ENCODE data around the gene MACF1.

The MACF1 gene

DNA sequence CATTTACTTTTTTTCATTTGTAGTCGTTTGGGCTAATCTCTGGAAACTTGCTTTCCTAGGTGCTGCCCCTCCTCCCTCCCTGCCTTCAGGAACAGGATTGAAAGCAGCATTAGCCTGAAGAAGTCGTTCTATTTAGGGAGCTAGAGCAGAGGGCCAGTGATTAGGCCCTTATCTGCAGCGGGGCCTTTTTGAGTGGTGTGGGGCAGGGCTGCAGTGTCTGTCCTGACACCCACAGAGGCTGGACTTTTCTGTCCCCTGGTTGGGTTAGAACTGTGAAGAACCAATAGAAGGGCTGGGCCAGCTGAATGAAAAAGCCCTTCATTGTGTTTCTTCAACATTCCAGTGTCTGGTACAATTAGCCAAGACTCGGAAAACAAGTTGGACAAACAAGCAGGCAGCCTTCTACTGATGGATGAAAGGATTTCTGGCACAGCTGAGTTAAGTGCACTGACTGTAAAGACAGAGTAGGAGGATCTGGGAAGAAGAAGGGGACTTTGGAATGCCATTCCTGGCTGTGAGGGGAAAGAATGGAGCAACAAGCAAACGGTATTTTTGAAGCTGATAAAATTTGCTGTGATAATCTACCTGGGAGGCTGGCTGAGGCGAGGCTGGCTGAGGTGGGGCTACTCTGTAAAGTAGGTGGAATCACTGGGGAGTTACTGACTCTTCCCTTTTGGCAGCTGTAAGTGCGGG lies 9.7 kb downstream of the MACF1 start:
- DNase-seq: no peak

DNA sequence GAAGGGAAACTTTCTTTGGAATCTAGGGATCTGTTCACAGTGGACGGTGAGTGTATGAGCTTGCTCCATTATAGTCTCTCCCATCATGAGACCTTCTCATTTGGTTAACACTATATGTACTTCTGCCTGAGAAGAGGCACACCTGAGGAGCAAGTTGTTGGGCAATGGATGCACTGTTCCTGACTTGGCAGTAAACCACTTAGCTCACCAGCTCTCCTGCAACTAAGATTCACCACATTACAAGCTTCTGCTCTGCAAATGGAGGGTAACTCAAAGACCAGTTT lies 10.2 kb downstream of the MACF1 start:
- no peak for DNase-seq

DNA sequence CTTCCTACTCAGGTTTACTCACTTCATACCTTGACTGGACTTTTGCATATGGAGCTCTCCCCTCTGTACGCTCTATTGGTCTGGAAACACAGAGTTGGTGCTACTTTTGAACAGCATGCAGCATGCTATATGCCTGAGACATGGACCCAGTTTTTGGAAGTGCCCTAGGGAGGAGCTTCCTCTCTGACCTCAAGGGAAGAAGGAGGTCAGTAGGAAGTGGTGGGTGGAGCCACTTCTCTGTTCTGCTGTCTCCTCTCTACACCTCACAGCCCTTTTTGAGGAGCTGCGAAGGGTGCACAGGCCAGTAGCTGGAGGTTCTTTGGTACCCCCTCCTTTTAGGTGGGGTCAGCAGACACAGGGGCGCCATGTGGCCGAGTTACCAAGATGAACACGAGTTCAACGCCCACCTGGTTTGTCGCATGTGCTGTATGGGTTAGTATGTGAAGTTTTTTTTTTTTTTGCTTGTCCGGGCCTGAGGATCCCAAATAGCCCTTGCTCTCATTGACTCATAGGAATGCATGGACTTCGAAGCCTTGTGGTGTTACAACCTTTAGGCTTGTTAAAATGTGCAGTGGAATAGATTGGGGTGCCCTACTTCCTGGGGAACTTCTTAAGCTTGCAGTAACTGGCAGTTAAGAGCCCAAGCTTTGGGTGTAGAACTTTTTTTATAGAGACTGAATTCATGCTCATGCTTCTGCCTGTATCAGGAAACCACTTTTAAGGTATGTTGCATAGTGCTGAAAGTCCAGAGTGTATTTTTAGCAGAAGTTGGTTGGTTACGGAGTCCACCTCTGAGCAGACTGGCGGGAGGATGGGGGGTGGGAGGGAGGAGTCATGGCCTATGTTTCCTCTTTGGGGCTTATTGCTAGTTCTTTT lies 10.7 kb downstream of the MACF1 start:
- peak; percentile 64 to 75 for DNase-seq

DNA sequence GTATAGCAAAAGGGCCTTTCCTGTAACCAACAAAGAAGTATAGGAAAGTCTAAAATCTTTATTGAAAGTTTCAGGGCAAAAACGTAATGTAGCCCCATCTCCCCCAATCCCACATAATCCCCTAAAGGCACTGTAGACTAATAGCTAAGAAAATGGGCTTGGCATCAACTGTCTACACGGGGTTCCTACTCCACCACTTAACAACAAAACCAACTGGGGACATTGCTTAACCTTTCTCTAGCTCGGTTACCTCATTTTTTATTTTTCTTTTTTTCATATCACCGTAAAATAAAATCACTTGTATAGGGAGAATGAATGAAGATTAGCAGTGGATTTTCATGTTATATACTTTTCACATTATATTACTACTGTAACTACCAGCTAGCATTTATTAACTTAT lies 12.3 kb downstream of the MACF1 start:
- DNase-seq: peak in 1 of 2 donors; percentile 18

DNA sequence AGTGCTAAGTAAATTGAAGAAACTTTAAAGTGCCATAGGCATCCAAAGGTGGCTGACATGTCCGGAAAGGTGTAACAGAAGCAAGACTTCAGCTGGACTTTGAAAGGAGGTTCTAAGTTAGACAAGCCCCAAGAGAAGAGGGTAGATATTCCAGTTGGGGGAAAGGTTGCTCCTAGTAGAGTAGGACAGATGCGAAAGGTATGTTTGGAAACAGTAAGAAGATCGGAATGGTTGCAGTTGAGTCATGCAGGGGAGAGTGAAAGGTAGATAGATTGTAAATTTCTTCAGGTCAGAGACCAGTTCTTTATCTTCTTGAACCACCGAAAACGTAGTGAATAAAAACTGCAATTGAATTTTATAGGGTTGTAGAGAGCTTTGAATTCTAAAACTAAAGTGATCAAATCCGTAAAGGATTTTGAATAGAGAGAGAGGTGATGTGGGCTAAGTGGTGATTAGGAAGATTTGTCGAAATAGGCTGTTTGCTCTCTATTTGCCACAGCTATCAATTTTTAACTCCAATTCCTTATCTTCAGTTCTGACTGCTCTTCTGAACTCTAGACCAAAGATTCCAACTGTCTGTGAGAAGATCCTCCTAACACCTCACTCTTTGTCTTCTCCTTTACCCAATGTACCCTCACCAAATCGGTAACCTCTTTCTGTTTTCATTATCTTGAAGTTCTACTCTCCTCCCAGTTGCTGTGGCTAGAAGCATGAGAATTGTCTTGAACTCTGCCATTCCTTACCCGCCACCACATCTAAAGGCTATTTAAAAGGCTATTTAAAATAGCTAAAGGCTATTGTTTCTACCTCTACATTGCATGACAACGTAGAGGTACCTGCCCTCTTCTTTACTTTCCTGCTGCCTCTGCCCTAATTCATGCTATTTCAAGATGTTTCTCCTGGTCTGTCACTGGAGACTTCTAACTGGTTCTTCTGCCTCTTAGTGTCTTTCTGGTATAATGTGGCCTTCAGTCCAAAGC lies 16.7 kb downstream of the MACF1 start:
- no peak for DNase-seq

DNA sequence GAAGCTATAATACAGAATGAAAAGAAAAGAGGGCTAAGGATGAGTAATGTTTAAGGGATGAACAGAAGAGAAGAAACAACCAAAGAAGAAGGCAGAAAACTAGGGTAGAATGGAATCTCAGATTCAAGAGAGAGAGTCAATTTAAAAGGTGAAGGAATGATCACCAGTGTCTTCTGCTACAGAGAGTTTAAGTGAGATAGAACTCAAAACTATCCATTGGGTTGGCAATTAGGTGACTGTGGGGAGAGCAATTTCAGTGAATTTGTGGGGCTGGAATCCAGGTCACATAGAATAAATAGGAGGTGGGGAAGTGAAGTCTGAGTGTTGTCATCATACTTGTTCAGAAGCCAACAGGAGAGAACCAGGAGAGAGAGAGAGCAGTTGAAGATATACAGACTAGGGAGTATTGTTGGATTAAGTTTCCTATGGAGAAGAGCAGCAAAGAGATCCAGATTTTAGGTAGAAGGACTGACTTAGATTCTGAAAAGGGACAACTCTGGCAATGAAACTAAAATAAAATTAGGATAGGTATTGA lies 19.9 kb downstream of the MACF1 start:
- no peak for DNase-seq

DNA sequence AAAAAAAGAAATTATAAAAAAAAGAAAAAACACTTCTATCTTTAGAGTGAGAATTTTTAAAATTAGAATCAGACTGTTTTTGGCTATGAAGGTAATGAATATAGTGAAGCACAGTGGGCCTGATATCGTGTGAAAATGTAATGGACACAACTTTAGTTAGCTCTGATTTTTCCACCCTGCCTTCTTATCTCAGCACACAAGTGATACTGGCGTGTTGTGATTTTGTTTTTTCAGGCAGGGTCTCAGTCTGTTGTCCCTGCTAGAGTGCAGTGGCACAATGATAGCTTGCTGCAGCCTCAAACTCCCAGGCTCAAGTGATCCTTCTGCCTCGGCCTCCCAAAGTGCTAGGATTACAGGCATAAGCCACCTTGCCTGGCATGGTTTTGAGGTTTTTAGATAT lies 22.3 kb downstream of the MACF1 start:
- DNase-seq: no peak

DNA sequence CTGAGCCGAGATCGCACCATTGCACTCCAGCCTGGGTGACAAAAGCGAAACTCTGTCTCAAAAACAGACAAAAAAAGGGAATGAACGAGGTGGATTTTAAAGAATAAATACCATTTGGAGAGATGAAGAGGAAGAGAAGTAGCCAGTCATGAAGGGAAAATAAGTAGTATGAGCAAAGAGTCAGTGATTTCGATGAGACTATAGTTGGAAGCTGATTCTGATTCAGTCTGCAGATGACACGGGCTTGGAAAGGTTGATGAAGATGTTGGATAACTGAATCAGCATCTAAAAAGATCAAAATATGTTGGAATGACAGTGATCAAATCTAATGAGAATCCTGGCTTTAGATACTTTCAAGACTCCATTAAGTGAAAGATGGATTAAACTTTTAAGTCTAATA lies 23.8 kb downstream of the MACF1 start:
- DNase-seq: no peak

DNA sequence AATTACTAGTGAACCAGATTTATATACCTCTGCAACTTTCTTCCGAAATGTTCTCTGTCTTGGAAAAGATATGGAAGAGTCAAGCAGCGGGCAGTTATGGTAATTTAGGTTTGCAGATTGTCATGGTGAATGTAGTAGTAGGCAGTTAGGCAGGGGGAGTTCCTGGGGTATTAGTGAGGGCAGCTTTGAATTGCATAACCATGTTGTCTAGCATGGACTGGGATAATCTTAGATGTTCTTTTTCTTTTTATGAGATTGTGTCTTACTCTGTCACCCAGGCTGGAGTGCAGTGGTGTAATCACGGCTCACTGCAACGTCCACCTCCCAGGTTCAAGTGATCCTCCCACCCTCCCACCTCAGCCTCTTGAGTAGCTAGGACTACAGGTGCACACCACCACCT lies 25.0 kb downstream of the MACF1 start:
- no peak for DNase-seq

DNA sequence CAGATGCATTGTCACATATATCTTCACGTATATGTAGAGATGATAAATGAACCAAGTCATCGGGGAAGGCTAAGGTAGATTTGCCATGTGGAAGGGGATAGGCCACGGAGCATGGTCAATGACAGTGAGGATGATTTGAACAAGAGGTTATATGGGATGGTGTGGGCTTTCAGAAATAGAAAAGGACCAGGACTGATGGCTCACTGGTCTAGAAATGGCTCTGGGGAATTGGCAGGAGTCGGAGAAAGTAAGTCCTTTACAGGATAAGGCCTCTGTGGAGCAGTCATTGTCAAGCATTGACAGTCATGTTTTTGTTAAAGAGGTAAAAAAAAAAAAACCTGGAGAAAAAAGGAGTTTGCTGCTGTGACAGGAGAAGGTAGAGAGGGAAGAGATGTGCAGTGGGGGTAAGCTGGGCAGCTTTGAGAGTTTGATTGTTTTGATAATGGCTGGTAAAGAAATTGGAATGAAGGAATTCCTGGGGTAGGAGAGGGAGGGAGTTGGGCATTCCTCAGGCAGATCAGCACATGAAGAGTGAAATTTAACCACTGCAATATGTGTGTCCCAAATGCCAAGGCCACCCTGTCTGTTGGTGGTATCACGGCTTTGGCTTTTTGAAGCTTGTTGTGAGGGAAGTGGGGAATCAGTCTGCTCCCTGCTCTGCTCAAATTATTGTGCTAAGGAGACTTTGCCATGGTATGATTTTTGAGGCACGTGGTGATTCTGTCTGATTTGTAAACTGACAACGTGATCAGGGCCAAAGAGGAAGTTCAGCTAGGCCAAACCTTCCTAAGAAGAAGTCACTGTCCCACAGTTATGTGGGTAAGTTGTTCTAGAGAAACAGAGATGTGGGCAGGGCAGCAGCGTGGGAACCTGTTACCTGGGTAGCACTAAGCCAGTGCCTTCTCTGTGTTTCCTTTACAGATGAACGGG lies 26.0 kb downstream of the MACF1 start:
- peak; percentile 77 to 79 for DNase-seq

DNA sequence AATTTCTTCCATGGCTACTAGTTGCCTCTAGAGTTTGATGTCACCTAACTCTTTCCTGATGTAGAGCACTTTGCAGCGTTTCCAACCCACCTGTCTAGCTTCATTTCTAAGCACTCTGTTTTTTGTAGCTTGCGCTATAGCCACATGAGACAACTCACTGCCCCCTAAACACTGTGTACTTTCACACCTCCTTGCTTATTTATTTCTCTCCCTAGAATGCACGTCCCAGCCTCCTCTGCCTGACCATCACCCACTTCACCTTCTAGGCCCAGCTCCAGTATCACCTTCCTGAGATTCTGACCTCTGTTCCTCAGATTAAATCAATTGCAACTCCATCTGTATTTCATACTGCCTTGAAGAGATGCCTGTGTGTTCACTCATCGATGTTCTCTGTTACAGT lies 32.5 kb downstream of the MACF1 start:
- no peak for DNase-seq

DNA sequence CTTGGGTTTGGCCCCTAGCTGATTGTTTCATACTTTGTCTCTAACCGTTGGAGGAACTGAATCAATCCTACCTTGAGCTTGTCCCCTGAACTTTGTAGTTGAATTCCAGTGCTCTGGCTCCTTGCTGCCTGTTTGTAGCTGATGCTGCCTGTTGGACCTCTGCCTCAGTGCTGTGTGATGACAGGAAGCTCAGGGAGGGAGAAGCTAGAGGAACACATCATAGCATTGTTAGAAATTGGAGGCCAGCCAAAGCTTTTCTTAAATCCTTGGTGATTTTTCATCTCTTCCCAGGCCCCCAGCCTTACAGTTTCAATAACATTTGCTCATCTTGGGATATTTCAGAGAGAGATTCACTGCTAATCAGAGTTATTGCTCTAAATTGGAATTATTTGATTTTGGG lies 34.0 kb downstream of the MACF1 start:
- DNase-seq: no peak

DNA sequence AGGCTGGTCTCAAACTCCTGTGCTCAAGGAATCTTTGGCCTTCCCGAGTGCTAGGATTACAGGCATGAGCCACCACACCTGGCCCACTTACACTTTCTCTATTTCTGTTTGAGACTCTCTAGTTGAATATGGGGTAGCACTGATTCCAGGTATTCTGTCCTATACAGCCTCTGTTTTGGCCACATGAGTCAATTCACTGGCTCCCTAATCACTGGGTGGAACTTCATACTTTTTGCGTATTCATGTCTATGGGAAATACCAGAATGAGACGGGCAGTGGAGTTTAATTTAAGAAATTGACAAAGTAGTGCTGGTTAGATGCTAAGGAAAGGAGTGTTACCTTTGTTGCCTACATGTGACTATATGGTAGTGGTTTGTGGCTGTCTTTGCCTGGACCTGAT lies 35.5 kb downstream of the MACF1 start:
- DNase-seq: no peak

DNA sequence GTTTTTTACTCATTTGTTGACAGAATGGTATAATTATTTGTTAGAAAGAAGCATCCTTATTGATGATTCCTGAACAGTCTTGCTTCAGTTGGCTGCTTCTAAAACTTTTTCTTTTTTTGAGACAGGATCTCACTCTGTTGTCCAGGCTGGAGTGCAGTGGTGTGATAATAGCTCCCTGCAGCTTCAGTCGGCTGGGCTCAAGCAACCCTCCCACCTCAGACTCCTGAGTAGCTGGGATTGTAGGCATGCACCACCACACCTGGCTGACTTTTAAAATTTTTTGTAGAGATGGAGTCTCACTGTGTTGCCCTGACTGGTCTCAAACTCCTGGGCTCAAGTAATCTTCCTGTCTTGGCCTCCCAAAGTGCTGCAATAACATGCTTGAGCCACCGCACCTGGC lies 38.8 kb downstream of the MACF1 start:
- no peak for DNase-seq

DNA sequence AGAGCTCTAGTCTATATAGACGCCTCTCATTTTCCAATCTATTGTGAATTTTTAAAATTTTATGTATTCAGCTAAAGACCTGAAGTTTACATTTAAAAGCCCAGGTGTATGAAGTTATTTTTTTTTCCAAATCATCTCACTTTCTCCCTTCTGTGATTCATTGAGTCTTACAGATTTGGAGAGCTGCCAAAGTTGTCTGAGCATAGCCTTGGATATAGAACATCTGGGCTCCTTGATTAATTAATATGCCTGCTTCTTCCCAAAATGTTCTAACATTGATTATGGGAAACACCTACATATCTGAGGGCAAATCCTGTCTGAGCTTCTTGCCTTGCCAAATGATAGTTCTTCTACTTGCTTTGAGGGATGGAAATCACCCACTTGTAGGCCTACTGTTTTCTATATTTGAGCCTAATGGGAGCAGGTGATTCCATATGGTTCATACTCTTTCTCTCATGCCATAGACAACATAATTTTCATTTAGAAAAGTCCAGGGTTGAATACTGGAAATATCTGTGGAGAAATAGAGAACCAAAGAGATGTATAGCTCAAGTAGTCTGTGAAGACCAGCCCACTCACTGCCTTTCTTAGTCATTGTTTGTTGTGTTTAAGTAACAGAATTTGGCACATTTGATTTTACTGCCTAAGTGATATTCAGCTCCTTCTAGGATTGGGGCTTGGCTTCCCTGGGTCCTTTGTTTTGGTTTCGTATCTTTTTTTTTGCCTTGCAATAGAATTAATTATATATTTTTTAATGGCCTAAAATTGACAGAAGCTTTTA lies 46.2 kb downstream of the MACF1 start:
- no peak for DNase-seq

DNA sequence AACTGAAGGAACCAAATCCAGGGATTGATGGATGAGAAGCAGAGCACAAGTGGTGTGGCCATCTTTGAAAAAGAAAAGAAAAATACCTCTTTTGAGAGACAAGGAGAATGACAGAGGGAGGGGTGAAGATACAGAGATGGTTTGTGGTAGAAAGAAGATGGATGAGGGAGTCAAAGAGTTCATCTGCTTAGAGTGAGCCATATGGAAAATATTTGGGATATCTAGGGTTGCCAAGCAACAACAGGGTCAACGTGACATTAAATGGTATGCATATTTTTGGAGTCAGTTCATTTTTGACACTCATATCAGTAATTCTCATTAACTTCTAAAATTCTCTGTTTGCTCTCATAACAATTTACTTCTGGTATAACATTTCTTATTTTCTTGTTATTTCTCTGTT lies 50.7 kb downstream of the MACF1 start:
- DNase-seq: no peak

DNA sequence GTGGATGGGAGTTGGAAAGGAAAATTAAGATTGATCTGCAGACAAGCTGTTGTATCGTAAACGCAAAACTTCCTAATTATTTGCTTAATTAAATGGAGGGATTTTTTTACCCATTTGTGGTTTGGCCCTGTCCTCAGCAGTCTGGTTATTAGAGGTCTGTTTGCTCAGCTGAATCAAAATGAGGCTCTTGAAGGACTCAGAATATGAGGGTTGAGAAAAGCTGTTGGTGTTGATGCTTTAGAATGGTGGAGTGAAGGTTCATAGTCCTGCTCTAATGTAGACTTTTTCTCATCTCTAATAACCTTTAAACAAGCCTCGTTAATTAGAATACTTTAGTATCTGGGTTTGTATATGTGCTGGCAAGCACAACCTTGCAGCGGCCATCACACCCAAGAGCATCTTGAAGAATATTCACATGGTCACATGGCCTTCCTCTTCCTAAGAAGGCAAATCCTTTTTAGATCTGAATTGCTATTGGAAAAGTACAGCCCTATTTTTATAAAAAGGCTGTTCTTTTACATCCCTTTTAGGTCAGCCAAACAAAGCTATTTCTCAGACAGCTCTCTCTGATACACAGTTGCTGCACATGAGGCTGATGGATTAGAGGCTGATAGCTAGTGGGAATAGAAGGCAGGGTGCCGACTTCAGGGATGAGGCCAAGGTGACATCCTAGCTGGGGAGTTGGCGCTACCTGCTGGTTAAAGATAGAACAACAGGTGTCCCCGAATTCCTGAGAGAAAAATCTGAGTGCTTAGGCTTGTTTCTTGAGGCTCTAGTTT lies 53.8 kb downstream of the MACF1 start:
- DNase-seq: peak; percentile 65 to 77

DNA sequence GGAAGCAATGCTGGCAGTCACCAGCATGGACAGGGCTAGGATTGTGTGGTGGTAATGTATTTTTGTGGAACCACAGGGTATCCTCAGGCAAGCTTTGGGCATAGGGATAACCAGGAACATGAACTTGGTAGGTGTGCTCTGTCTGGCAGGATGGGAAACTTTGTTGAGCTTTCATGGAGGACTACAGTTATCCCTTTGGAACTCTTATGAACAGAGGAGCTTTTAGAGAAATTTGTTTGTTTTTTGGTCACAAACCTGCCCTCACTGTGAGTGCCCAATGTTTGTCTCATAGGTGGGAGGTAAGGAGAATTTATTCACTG lies 54.4 kb downstream of the MACF1 start:
- DNase-seq: no peak

DNA sequence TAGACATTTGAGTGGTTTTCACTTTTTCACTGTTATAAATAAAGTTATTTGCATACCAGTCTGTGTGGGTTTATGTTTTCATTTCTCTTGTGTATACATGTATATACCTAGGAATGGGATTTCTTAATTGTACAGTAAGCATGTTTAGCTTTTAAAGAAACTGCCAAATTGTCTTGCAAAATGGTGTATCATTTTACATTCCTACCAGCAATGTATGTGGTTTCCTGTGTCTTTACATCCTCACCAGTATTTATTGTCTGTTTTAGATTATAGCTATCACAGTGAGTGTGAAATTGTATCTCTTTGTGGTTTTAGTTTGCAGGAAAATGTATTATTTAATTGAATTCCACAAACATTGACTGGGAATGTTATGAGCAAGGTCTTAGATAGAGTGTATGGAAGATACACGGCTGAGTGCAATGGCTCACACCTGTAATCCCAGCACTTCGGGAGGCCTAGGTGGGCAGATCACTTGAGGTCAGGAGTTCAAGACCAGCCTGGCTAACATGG lies 57.3 kb downstream of the MACF1 start:
- DNase-seq: no peak

DNA sequence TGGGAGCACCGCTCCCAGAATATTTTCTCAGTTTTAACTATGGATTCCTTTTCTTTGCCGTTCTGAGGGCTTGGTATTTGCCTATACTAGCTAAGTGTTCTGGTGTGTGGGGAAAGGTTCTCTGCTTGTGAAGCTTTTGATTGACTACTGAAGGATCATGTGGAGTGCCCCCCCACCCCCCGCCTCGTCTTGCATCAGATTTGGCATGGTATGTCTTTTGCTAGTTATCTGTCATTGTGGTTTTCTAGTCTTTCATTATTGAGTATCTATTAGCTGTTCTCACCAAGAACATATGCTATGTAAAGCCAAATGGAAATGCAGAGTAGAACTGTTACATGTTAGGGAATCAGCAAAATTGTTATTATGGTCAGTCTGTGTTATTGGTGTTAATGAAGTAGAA lies 58.3 kb downstream of the MACF1 start:
- no peak for DNase-seq
